CD4-positive, alpha-beta T cell treated with Interleukin-4 for 1 hour (primary cell): Measurements from ENCODE around the gene CRYGN.

ENCODE experiments used
- DNase-seq, 2 donors: peaks; one replicate each; pipeline ENCODE4 v3.0.0-alpha.2; 2020 to 2022

CRYGN gene

GRCh38 chr7:151405056-151405455, 34.9 kb downstream of the CRYGN start:
- no peak for DNase-seq

GRCh38 chr7:151404216-151405011, 35.5 kb downstream of the CRYGN start:
- DNase-seq: peak; percentile 26 to 64

- no peak for DNase-seq
Measured at GRCh38 chr7:151403764-151404163, 36.2 kb downstream of the CRYGN start.

GRCh38 chr7:151402029-151402835, 37.7 kb downstream of the CRYGN start:
- no peak for DNase-seq

- peak; percentile 29 to 76 for DNase-seq
Measured at GRCh38 chr7:151400626-151401315, 39.2 kb downstream of the CRYGN start.

GRCh38 chr7:151399906-151400305, 40.0 kb downstream of the CRYGN start:
- DNase-seq: no peak

- no peak for DNase-seq
Measured at GRCh38 chr7:151399305-151399601, 40.7 kb downstream of the CRYGN start.

- DNase-seq: no peak
Measured at GRCh38 chr7:151398446-151399304, 41.3 kb downstream of the CRYGN start.

GRCh38 chr7:151397026-151397425, 42.9 kb downstream of the CRYGN start:
- DNase-seq: no peak

- no peak for DNase-seq
Measured at GRCh38 chr7:151396328-151396970, 43.5 kb downstream of the CRYGN start.

GRCh38 chr7:151395036-151395367, 44.9 kb downstream of the CRYGN start:
- DNase-seq: no peak

- DNase-seq: no peak
Measured at GRCh38 chr7:151394076-151395035, 45.6 kb downstream of the CRYGN start.

GRCh38 chr7:151393031-151393977, 46.6 kb downstream of the CRYGN start:
- no peak for DNase-seq

- DNase-seq: no peak
Measured at GRCh38 chr7:151392426-151392825, 47.5 kb downstream of the CRYGN start.

- DNase-seq: no peak
Measured at GRCh38 chr7:151392002-151392401, 47.9 kb downstream of the CRYGN start.

- DNase-seq: no peak
Measured at GRCh38 chr7:151391358-151391730, 48.6 kb downstream of the CRYGN start.

GRCh38 chr7:151390598-151391357, 49.2 kb downstream of the CRYGN start:
- no peak for DNase-seq

- no peak for DNase-seq
Measured at GRCh38 chr7:151389768-151390597, 50.0 kb downstream of the CRYGN start.
